ENCODE measurements around the gene RAB36.

Gene RAB36

DNA sequence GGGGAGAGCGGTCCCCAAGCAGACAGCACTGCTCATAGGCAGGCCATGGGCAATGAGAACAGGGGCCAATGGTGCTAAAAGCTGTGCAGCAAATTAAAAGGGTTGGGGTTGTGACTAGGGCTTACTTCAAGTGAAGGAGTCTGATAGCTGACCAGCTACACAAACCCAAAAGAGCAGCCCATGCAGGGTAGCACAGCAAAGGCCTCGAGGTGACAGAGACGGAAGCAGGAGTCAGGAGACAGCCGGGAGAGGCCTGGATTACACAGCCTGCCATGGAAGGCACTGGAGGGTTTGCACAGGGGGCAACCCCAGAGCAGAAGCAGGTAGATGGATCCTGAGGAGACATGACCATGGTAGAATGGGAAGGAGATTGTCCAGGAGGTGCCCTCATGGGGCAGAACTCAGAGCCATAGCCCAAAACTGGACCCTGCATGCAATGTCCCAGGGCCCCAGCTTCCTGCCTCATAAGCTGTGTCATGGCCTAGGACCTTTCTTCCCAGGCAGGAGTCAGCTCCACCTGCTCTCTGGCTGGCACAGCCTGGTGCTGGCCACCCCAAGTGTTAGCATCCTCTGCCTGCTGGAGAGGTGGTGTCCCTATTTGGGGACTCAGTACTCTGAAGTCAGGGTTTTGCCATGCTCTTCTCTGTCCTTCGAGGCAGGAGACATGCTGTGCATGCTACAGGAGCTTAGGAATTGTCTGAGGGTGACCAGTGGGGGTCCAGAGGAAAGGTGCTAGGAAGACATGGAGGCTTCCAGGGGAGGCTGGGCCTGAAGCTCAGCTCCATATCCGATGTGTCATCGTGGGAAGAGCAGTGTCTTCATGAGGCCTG is 36.8 kb upstream of the RAB36 start:
- DNase-seq, result no peak

DNA sequence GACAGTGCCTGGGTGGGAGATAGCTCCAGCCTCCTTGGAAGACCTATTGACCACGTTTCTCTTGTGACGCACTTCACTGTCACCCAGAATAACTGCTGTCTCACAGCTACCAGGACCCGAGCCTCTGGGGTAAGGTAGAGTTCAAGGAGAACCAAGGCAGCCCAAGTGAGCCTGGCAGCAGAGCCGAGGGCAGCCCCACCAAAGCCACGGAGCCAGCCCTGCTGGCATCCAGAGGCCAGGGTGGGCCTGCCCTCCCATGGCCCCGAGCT is 36.3 kb upstream of the RAB36 start:
- DNase-seq, result no peak

DNA sequence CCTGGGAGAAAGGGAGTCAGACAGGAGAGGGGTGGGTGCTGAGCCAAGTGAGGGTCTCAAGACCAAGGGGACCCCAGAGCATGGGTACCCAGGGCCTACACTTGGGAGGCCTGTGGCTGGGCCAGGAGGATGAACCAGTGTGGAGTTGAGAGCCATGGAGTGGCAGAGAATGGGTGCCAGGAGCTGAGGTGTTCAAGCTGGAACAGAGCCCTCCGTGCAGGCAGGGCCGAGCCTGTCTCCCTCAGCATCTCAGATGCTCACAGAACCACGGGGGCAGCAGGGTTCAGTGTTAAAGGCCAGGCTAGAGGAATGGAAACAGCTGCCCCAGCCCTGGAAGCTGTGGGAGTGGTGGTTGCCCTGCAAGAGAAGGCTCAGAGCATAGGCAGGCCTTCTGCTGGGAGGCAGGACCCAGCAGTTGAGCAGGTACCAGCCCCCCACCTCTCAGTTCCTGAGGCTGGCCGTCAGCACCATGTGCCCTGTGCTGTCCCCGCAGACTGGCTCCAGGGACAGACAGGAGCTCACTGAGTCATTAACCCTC is 35.8 kb upstream of the RAB36 start:
- no peak for DNase-seq

DNA sequence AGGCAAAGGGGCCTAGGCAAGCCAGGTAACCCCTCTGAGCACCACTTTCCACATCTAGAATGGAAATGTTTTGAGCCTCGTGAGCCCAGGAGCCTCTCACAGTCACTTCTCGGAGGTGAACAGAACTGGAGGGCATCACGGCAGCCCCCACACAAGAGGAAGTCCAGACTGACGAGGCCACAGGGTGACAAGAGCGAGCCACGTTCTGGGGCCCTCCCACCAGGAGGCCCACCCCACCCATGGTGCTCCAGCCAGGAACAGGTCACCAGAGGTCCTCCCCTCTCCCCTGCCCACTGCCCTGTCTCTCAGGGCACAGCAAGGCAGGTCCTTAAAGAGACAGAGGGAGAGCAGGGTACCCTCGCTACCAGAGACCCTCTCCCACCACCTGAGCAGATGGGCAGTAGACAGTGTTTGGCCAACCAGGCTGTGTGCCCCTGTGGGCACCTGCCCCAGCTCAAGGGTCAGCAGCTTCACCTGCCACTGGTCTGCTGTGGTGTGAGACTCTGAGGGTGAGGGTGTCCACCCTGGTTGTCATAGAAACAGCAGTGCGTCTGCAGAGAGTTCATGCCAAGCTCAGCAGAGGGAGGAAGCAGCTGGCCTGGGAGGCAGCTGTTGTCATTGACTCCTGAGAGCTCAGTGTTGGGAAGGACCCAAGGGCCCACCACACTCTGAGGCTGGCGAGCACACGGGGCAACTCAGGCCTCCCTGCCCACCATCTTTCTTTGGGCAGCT is 34.9 kb upstream of the RAB36 start:
- DNase-seq, result no peak

- DNase-seq, result no peak
These were observed 34.3 kb upstream of the RAB36 start for GRCh38 chr22:23110922-23111527.

DNA sequence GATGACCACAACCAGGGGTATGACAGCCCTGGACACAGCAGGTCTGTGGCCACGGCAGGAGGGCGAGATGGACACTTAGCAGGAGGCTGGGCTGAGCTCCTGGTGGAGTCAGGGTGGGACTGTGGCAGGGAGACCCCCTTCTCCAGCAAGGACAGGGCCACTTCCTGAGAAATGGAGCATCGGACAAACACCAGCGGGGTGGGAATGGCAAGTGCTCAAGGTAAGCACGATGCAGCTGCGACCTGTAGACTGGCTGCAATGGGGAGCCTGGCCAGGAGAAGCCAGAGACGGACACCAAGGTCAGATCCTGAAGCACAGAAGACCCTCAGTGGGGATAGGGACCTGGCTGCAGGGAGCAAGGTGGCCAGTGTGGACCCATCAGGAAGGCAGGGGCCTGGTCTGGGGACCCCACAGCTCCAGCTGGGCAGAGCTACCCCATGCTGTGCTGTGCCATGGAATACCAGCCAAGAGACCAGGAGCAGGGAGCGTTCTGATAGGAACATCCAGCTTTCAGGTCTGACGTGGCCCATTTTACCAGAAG is 32.7 kb upstream of the RAB36 start:
- DNase-seq, result no peak

DNA sequence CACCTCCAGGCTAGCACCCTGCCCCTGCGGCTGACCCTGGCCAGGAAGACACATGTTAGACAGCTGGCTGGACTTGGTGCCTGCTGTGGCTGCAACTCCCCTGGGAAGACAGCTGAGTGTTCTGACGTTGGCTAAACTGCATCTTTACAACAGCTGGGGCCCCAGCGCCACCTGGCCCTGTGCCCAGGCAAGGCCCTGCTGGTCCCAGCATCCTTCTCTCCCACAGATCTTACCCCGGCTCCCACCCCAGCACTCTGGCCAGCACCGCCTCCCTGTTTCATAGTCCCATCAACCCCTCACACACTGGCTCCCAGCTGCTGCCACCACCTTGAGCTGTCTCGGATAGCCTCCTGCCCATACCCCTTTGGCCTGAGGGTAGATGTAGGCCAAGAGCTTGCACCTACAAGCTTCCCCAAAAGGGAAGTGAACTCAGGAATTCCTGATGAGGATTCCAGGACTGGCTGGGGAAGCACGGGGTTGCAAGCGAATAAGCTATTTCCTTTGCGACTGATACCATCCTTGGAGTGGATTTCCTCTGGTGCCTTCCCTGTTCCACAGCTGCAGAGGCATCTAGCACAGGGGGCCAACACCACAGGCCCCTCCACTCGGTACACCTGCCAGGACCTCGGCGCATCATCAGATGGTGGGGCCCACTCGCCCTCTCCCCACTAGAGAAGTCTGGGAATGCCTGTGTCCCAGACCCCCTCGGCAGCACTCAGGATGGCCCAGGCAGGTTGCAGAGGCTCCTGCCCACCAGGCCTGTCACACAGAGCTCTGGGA is 32.0 kb upstream of the RAB36 start:
- no peak for DNase-seq

DNA sequence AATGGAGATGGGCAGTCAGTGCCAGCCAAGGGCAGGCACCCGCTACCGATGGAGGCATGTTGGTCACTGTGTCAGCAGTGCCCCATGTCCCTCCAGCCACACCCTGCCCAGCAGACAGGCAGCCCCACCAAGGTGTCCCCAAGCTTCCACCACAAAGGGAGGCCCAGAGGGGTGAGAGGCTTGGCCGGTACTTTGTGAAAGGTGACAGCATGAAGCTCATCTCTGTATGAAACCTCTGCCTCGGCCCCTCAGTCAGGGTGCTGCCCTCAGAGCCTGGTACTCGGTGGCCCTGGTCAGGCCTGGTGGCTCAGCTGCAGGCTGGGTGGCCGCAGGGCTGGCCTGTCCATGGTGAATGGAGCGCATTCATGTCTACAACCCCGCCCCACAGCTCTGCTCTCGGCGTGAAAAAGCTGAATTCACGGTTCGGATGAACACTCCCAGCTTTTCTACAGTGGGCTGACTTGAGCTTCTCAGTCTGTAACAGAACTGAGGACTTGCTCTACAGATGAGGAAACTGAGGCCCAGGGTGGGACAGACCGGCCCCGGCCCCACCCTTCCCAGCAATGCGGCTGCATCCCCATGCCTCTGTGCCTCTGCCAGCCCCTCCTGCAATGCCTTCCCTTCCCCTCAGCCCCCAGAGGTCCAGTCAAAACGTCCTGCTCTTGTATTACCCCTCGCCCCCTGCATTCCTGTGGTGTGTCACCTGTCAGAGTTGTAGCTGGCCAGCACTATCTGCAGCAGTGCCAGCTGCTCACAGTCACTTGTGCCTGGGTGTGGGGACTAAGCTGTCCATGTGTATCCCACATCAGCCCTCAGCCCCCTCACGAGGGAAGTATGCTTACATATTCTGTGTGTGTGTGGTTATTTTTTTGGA is 31.2 kb upstream of the RAB36 start:
- no peak for DNase-seq

GRCh38 chr22:23114721-23115020 is 30.6 kb upstream of the RAB36 start:
- DNase-seq, result no peak

DNA sequence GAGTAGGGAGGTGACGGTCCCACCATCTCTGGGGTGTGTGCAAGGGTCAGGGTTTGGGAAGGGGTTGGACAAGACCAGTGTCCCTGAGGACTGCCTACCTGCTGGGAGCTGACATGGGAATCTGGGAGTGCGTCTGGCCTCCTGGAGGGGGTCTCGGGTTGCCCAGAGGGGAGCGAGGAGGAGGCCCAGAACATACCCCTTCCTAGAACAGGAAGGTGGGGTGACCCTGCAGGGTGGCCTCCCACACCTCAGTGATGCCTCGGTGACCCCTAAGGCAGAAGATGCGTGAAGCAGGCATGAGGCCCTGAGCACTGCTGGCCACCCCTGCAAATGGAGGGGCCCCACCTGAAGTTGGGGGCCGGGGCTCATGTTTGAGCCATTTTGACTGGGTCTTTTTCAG is 29.9 kb upstream of the RAB36 start:
- DNase-seq, result no peak

DNA sequence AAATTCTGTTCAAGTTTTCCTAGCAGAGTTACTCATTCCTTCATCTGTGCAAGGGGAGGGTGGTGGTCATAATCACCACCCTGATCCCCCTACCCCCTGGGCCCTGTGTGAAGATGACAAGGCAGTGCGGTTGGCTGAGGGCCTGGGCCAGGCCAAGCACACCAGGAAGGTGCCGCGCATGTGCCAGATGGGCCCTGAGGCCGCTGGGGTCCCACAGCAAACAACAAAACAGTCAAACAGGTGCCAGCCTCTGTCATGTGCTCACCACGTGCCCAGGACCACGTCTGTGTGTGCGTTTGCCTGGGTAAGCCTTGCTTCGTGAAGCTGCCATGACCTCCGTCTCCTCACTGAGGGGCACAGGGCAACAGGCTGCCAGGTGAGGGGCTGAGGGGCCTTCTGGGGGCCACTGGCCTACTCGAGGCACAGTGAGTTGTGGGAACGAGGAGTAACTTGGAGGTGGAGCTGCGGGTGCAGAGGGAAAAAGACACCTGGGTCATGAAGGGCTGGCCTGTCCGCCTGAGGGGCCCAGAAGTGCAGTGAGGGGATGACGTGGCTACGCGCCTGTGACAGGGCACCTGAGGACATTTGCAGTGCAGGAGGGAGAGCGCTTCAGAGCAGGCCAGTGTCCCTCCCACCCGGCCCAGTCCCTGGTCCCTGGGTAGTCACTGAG is 29.3 kb upstream of the RAB36 start:
- no peak for DNase-seq

DNA sequence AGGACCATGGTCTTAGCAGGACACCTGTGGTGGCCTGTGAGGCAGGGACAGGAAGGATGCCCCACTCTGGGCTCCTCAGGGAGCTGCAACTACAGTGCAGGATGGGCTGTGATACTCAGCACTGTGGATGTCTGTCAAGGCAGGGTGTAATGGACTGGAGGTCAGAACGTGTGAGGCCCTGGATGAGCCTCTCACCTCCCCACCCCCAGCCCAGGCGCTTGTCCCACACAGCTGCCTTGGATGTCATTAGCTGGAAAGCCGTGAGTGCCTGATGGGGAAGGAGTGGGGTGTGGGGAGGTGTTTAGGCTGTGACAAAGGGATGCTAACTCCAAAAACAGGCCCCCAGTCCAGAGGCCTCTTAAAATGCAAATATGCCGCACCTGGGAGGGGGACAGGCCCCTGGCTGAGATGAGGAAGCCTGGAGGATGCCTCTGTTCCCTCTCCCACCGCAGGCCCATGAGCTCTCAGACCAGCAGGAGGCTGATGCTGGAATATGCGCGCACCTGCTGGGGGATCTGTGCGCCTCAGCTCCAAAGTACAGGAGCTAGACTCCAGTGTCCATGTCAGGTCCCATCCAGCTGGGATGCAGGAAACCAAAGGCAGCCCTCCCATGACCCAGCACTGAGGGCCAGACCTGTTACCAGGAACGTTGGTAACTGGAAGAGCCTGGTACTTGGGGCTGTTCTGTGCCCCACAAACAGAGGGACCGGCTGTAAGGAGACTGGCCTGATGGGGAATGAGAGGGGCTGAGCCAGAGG is 28.6 kb upstream of the RAB36 start:
- DNase-seq, result no peak

- no peak for DNase-seq
These were observed 28.0 kb upstream of the RAB36 start for GRCh38 chr22:23117275-23117674.

GRCh38 chr22:23117891-23118646 is 27.2 kb upstream of the RAB36 start:
- DNase-seq, result no peak

DNA sequence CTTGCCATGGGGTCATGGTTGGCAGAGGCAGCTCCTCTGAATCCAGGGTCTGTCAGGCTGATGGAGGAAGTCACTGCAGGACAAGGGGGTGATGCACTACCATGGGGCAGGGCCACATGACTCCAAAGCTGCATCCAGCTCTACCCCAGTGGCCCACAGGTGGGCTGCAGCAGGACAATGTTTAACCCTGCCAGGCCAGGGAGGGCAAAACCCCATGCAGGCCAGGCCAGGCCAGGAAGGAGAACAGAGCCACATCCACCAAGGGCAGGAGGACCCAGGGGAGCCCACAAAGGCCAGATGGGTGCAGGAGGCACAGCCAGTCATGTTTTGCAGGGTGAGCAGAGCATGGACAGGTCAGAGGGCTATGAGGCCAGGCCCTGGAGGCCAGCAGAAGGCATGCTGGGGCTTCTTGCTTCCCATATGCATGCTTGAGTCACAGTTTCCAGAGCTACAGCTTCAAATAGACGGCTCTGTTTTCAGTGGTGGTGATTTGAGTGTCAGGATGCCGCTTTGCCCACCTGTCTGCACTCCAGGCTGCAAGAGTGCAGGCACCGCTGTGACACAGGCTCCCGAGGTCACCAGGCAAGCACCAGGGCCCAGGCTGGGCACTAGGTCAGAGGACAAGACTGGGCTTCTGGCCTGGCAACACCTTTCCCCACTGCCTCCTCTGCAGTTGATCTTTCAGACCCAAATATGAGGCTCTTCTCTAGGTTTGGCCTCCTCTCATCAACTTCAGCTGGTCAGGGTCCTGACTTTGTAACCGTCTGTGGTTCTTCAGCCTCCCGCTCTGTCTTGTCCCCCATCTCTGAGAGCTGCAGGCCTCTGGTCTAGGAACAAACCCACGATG is 26.4 kb upstream of the RAB36 start:
- no peak for DNase-seq

DNA sequence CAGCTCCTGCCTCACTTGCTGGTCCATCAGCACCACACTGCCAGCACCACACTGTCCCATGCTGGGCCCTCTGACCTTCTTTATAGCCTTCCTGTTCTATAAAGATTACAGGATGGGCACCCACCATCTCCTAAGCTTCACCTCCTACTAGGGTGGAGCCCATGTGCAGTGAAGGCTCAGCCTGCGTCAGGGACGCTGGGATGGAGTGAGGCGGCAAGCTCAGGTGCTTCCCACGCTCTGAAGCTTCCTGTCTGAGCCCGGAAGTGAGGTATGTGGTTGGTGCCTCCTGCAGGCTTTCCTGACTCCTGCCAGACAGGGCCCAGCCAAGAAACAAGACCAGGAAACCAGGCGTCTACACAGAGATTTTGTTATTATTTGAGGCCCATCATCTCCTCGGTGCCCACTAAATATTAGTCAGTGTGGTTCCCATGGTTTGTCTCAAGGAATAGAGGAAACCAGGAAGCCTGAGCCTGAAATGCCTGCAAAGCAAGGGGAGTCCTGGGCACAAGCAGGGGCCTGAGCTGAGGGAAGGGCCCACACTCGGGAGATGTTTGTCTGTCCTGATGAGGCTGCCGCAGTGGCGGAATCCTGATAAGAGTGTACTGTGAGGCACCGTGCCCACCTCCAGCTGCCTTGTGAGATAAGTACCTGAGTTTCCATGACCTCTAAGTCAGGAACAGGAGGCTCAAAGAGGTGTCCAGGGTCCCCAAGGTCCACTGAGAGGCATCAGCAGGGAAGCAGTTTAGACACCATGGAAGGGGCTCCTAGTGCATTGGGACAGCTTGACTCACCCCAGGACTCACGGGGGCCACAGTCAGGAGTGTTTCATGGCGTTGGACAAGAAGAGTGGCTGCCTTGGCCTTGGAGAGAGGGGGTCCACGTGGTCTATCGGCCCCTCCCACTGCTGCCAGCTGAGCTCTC is 25.5 kb upstream of the RAB36 start:
- peak; percentile 40 for DNase-seq

- DNase-seq, result no peak
These were observed 24.8 kb upstream of the RAB36 start for GRCh38 chr22:23120415-23120899.

DNA sequence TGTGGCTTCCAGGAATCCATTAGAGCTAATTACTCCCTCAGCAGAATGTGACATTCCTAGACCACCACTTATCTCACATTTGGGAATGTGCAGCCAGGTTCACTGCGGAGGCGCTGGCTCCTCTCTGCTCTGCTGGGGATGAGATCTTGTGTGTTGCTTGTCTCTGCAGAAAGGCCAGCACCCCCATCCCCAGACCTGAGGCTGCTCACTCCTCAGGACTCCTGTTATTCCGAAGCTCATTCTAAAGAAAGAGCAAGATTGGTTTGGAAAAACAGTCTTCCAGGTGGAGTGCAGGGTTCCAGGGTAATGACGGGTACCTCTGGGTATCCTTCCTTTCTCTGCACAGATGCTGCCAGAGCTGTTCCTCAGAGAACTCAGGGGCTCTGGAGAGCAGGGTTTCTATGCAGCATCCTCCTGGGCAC is 24.3 kb upstream of the RAB36 start:
- DNase-seq, result no peak

All from T-helper 9 cell (primary cell).